Measurements from ENCODE around the gene SIK2. TPM values are rescaled to one million over a fixed set of nuclear protein-coding genes. Genes with fewer than 3 reads are reported as not detected.

The SIK2 gene
- total RNA-seq, 1 donor from 2014 or later = 26.3 TPM

- intact Hi-C loops (cut with DNase I) = no loop called here
- H3K27ac ChIP-seq = peak overlapping the region; percentile 58
- peak in 1 of 2 donors; percentile 49 for ATAC-seq
- no peaks in the 10 kb centered on the region for H3K9me3 ChIP-seq
- no peak for DNase-seq
- no peaks in the 10 kb centered on the region for H3K36me3 ChIP-seq
- peak overlapping the region; percentile 32 for H3K4me3 ChIP-seq
- peaks cover 15% of the 10 kb centered on the region for H3K4me1 ChIP-seq
- no peak for TF ChIP-seq CTCF (IDR thresholded peaks at IDR 0.05)
- H3K27me3 ChIP-seq (ENCODE audit: low read depth) = no peaks in the 10 kb centered on the region
Observed at GRCh38 chr11:111573821-111574249, 28.4 kb upstream of the SIK2 start.

GRCh38 chr11:111574373-111575225 lies 27.6 kb upstream of the SIK2 start:
- H3K27me3 ChIP-seq (ENCODE audit: low read depth) = no peaks in the 10 kb centered on the region
- TF ChIP-seq CTCF (IDR thresholded peaks at IDR 0.05) = no peak
- peak overlapping the region; percentile 32 for H3K4me3 ChIP-seq
- DNase-seq = no peak
- H3K4me1 ChIP-seq = peaks cover 15% of the 10 kb centered on the region
- ATAC-seq = peak in 1 of 2 donors; percentile 44
- H3K36me3 ChIP-seq = no peaks in the 10 kb centered on the region
- H3K9me3 ChIP-seq = no peaks in the 10 kb centered on the region
- H3K27ac ChIP-seq = peak overlapping the region; percentile 58
- intact Hi-C loops (cut with DNase I) = no loop called here

GRCh38 chr11:111575740-111576139 lies 26.5 kb upstream of the SIK2 start:
- intact Hi-C loops (cut with DNase I) = no loop called here
- H3K9me3 ChIP-seq = no peaks in the 10 kb centered on the region
- no peak for TF ChIP-seq CTCF (IDR thresholded peaks at IDR 0.05)
- ATAC-seq (no peak), DNase-seq (no peak)
- H3K4me1 ChIP-seq = peaks cover 15% of the 10 kb centered on the region
- H3K36me3 ChIP-seq = no peaks in the 10 kb centered on the region
- H3K27me3 ChIP-seq (ENCODE audit: low read depth) = no peaks in the 10 kb centered on the region
- no peak overlapping the region for H3K27ac ChIP-seq
- H3K4me3 ChIP-seq = no peak overlapping the region

GRCh38 chr11:111577821-111578220 lies 24.4 kb upstream of the SIK2 start:
- ATAC-seq (no peak), DNase-seq (no peak)
- Histone ChIP-seq H3K4me3 (no peak overlapping the region), H3K4me1 (peaks cover 10% of the 10 kb centered on the region), H3K36me3 (no peaks in the 10 kb centered on the region), H3K27me3 (ENCODE audit: low read depth) (no peaks in the 10 kb centered on the region), H3K27ac (no peak overlapping the region), H3K9me3 (no peaks in the 10 kb centered on the region)
- no peak for TF ChIP-seq CTCF (IDR thresholded peaks at IDR 0.05)
- intact Hi-C loops (cut with DNase I) = no loop called here

GRCh38 chr11:111581341-111581740 lies 20.9 kb upstream of the SIK2 start:
- Histone ChIP-seq H3K4me3 (no peak overlapping the region), H3K36me3 (no peaks in the 10 kb centered on the region), H3K4me1 (no peaks in the 10 kb centered on the region), H3K27ac (no peak overlapping the region), H3K27me3 (ENCODE audit: low read depth) (no peaks in the 10 kb centered on the region), H3K9me3 (no peaks in the 10 kb centered on the region)
- ATAC-seq (no peak), DNase-seq (no peak)
- TF ChIP-seq CTCF (IDR thresholded peaks at IDR 0.05) = no peak
- intact Hi-C loops (cut with DNase I) = no loop called here

Measured in lower lobe of right lung (tissue), 2 donors.